Right renal cortex interstitium (tissue), 3 donors: ENCODE data around the gene THAP6. TPM values are rescaled to one million over a fixed set of nuclear protein-coding genes. Genes with fewer than 3 reads are reported as not detected.
"Not testable (repeated sequence)": the region's sequence is repeated elsewhere in the genome, so short reads cannot be mapped to it uniquely, and the experiment has no call there.

ENCODE experiments used
- DNase-seq, 3 donors: peaks; one replicate each; pipeline ENCODE4 v3.0.0-alpha.2; 2013; ENCODE audit warnings: low read depth in 3 of 3, low spot score in 2 of 3
- polyA plus RNA-seq, 3 donors: library from polyadenylated mRNA; unstranded; fragments of 120-200 nt; gene quantifications; one replicate each; pipeline ENCODE4 v1.2.1, GENCODE V29; 2013; ENCODE audit not compliant: insufficient read length in 3 of 3

THAP6 gene
- polyA plus RNA-seq: 10 to 100 TPM; 19.3 to 24.4 (median 23.7) TPM

DNA sequence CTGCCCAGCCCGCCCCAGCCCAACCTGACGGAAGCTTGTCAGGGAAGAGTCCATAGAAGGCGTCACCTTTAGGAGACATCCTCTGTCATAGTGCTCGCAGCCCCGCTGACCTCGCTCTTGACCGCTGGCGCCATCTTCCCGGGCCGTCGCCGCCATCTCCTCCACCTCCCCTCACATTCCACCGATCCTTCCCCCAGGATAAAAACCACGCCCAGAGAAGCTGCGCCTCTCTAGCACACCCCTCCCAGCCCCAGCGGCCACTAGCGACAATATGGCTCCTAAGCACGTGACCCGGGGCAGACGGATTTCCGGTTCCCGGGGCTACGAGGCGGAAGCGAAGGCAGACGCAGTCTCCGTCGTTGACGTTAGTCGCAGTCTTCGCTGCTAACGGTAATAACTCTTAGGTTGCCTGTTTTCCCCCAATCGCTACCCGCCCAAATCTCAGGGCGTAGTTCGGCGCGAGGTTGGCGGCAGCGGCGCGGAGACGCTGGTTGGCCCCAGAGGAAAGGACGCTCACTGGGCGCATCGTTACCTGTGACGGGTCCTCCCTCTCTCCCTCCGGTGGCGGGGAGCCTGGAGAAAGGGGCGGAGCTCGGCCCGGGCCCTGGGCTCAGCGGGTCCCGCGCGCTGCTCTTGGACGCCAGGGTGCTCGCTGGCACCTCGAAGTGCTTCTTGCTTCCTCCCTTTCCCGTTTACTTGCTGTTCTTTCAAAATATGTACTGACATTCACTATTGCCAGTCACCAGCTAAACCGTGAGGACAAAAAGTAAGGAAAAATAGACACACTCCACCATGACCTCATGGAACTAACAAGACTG, at the start of gene THAP6, which contains the start of gene RCHY1:
Gene THAP6, plus strand, starts transcription at position 343 of the 818 bp plus-strand sequence. CDS start 980 bp downstream, outside the sequence.
Gene RCHY1, minus strand, starts transcription at position 273 of the 818 bp plus-strand sequence. Its CDS starts 117 bp downstream, at position 156.
- peak; percentile 93 to 96 (median 94) for DNase-seq

- DNase-seq: no peak
Measured at GRCh38 chr4:75469896-75470295, 44.4 kb upstream of the THAP6 start.

GRCh38 chr4:75470738-75471137, 43.5 kb upstream of the THAP6 start:
- no peak for DNase-seq

DNA sequence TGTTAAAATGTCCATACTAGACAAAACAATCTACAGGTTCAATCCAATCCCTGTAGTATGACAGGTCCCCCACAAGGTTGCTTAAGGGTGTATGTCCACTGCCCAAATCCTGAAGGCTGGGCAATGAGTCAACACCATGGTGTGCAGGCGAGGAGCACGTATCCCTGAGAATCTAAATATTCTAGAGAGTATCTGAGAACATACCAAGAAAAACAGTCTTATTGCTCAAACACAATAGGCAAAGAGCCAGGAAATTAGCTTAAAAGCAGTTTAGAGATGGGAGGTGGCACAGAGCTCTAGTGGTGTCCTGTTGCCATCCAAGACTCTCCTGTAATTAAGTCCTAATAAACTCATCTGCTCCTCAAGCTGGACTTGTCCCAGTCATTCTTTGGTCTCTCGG, 37.1 kb upstream of the THAP6 start:
- no peak for DNase-seq

GRCh38 chr4:75484190-75484589, 30.1 kb upstream of the THAP6 start:
- DNase-seq: no peak

- DNase-seq: no peak
Measured at GRCh38 chr4:75490155-75490554, 24.1 kb upstream of the THAP6 start.

DNA sequence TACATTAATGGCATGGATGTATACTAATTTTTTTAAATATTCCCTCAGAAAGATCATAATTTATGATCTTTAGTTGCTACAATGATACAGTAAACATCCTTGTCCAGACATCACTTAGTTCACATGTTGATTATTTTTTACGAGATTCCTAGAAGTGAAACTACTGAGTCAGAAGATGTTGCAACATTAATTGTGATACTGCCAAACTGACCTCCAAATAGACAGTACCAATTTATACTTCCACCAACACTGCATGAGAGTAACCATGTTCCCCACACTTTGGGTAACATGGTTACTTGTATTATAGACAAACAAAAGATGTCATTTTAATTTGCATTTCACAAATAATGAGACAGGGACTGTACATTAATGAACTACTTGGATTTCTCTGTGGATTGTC, 19.7 kb upstream of the THAP6 start:
- DNase-seq: no peak

GRCh38 chr4:75495476-75495875, 18.8 kb upstream of the THAP6 start:
- DNase-seq: no peak

GRCh38 chr4:75496406-75496805, 17.9 kb upstream of the THAP6 start:
- DNase-seq: no peak

- no peak for DNase-seq
Measured at GRCh38 chr4:75497133-75497532, 17.1 kb upstream of the THAP6 start.

- no peak for DNase-seq
Measured at GRCh38 chr4:75498041-75498440, 16.2 kb upstream of the THAP6 start.

GRCh38 chr4:75499900-75500299, 14.4 kb upstream of the THAP6 start:
- no peak for DNase-seq

DNA sequence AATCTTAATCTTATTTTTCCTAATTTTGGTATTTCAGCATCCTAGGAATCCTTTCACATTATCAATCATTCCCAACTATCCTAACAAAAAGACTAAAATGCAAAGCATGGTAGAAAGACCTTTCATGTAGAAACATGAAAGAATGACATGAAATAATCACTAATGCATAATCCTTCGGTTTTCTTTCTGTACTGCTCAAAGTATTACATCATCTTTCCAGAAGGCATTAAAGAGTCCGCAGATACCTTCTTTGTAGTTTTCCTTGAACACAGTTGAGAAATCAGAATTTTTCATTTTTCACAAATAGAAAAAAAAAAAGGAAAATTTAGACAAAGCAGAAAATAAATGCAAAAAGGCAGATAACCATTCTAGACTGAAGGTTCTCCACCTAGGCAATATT, 11.6 kb upstream of the THAP6 start:
- DNase-seq: no peak

GRCh38 chr4:75505630-75506029, 8.6 kb upstream of the THAP6 start:
- DNase-seq: no peak

- not testable (repeated sequence) for DNase-seq
Measured at GRCh38 chr4:75509592-75509991, 4.7 kb upstream of the THAP6 start.

DNA sequence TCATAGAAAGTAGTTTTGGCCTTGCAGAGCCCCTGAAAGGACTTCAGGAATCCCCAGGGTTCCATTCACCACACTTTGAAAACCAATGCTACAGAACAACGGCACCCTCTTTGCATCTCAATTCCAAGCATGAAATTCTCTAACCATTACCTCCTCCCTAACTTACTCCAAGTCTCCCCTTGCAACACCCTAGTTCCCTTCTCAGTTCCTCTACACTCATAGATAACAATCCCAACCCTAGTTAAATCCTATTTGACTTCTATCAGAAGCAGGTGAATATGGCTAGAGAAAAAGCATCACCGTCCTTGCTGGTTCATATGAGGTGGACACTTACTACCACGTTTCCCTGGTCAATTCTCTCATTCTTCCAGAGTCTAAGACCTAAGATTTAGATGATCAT, 2.4 kb upstream of the THAP6 start:
- no peak for DNase-seq

DNA sequence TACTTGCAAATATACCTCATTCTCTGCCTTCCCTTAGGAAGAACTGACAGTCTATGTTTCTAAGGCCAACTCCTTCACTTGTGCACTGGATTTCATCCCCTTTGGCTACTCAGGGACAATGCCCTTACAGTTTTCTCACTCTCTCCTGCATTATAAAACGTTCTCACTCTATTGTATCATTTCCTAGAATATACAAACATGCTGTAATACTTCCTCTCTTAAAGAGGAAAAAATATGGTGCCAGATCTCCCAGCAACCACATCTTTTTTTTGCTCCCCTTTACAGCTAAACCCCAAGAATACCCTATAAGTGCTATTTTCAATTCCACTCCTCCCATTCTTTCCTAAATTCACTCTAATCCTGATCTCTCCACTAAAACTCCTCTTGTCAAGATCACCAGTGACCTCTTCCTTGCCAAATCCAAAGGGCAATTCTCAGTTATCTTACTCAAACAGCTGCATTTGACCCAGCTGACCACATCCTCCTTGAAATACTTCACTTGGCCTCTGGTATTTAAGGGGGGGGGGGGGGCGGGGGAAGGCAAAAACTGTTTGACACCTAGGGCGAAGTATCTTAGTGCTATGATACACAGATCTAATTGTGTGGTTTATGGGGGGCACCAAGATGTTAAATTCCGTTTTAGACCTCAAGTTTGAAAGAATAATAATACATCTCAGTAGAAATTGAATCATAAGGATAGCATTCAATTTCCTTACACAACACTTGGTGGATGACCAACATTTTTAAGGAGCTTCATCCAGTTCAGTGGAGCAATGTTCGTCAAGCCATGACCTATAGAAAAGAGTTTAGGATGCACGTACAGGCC, 1.7 kb upstream of the THAP6 start:
- no peak for DNase-seq

- peak in 1 of 3 donors; percentile 29 for DNase-seq
Measured at GRCh38 chr4:75513526-75514130, 645 bp upstream of the THAP6 start.

DNA sequence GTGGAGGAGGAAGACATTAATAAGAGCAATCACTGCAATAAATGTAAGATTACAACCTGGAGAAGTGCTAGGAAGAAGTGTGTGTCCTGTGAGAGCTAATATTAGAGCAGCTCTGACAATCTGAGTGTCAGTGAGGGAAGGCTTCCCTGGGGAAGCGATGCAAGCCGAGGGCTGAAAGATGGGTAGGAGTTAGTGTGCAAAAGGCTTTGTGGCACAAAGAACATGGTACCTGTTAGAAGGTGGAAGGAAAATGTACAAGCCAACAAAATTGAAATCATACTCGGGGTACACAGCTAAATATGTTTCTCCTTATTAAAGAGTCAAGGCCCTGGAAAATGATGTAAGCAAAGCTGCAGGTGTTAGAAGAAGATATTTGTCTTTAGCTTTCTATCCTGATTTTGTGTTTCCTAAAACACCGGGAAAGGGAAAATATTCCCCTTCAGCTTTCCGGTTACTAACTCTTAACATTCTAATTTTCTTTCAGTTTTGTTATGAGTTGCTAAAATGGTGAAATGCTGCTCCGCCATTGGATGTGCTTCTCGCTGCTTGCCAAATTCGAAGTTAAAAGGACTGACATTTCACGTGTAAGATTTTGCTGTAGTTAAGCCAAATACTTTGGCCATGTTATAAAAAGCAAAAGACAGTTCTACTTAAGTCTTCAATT, 808 bp downstream of the THAP6 start:
- DNase-seq: no peak

DNA sequence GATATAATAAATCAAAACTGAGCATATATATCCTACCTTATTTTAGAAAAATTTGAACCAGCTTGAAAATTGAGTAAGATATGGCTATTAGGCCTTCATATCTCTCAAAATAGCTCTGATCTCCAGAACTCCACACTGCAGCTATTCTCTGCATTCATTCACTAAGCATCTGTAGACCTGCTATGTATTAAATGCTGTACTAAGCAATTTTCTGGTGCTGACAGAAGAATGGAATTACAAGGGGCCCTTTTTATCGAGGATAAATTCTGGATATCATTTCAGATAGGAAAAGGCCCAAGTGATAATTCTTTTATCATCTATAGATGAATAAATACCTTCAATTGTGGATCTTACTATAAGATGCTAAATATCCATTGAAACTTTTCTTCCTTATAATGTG, 1.9 kb downstream of the THAP6 start:
- no peak for DNase-seq

- not testable (repeated sequence) for DNase-seq
Measured at GRCh38 chr4:75519452-75519851, 5.2 kb downstream of the THAP6 start.
